NCI-H1436 (cell line): Measurements from ENCODE around the gene RBFOX2.

ENCODE experiments used
- DNase-seq: peaks from one replicate; lab custom pipeline; 2025; lab: John Stamatoyannopoulos, UW

RBFOX2 gene

GRCh38 chr22:35928285-35928798 is 100.3 kb downstream of the RBFOX2 start:
- DNase-seq: no peak

GRCh38 chr22:35923026-35923425 is 105.6 kb downstream of the RBFOX2 start:
- DNase-seq: no peak

GRCh38 chr22:35921777-35922176 is 106.8 kb downstream of the RBFOX2 start:
- DNase-seq: peak; percentile 53

GRCh38 chr22:35921044-35921443 is 107.6 kb downstream of the RBFOX2 start:
- DNase-seq: no peak

- DNase-seq: no peak
Measured at GRCh38 chr22:35919002-35919542, 109.6 kb downstream of the RBFOX2 start.

- DNase-seq: no peak
Measured at GRCh38 chr22:35918456-35918855, 110.2 kb downstream of the RBFOX2 start.

GRCh38 chr22:35917651-35918050 is 111.0 kb downstream of the RBFOX2 start:
- DNase-seq: no peak

GRCh38 chr22:35915477-35916013 is 113.1 kb downstream of the RBFOX2 start:
- DNase-seq: no peak

GRCh38 chr22:35914665-35915476 is 113.8 kb downstream of the RBFOX2 start:
- DNase-seq: peak; percentile 82

GRCh38 chr22:35914357-35914664 is 114.3 kb downstream of the RBFOX2 start:
- DNase-seq: no peak

- no peak for DNase-seq
Measured at GRCh38 chr22:35913925-35914324, 114.7 kb downstream of the RBFOX2 start.

GRCh38 chr22:35912658-35913057 is 116.0 kb downstream of the RBFOX2 start:
- DNase-seq: no peak

GRCh38 chr22:35911877-35912276 is 116.7 kb downstream of the RBFOX2 start:
- no peak for DNase-seq

GRCh38 chr22:35910926-35911325 is 117.7 kb downstream of the RBFOX2 start:
- DNase-seq: no peak

GRCh38 chr22:35910003-35910769 is 118.4 kb downstream of the RBFOX2 start:
- no peak for DNase-seq

- no peak for DNase-seq
Measured at GRCh38 chr22:35905894-35906293, 122.7 kb downstream of the RBFOX2 start.

GRCh38 chr22:35904752-35905151 is 123.9 kb downstream of the RBFOX2 start:
- DNase-seq: no peak

GRCh38 chr22:35904336-35904692 is 124.3 kb downstream of the RBFOX2 start:
- no peak for DNase-seq

GRCh38 chr22:35903571-35904335 is 124.9 kb downstream of the RBFOX2 start:
- no peak for DNase-seq

GRCh38 chr22:35900483-35901168 is 128.0 kb downstream of the RBFOX2 start:
- no peak for DNase-seq

GRCh38 chr22:35899736-35900135 is 128.9 kb downstream of the RBFOX2 start:
- no peak for DNase-seq
